HG03108 (cell line): ENCODE measurements around the gene BCAM.
"Not testable (repeated sequence)": the region's sequence is repeated elsewhere in the genome, so short reads cannot be mapped to it uniquely, and the experiment has no call there.

Source experiments
- ATAC-seq: cut with Tn5 transposase; IDR thresholded peaks from one replicate; pipeline ENCODE4 v1.9.1; 2021; ENCODE audit warnings: moderate library complexity; ENCODE audit not compliant: unreplicated experiment

The BCAM gene

GRCh38 chr19:44848036-44848811 is 39.3 kb downstream of the BCAM start:
- ATAC-seq: no peak

GRCh38 chr19:44848812-44849447 is 40.0 kb downstream of the BCAM start:
- no peak for ATAC-seq

GRCh38 chr19:44850641-44851109 is 41.8 kb downstream of the BCAM start:
- no peak for ATAC-seq

GRCh38 chr19:44851427-44851826 is 42.5 kb downstream of the BCAM start:
- no peak for ATAC-seq

GRCh38 chr19:44855606-44856005 is 46.7 kb downstream of the BCAM start:
- no peak for ATAC-seq

- no peak for ATAC-seq
Measured at GRCh38 chr19:44856421-44857083, 47.6 kb downstream of the BCAM start.

- no peak for ATAC-seq
Measured at GRCh38 chr19:44857837-44858236, 48.9 kb downstream of the BCAM start.

- not testable (repeated sequence) for ATAC-seq
Measured at GRCh38 chr19:44861576-44861975, 52.7 kb downstream of the BCAM start.

GRCh38 chr19:44863990-44864389 is 55.1 kb downstream of the BCAM start:
- ATAC-seq: no peak

GRCh38 chr19:44865196-44865767 is 56.4 kb downstream of the BCAM start:
- ATAC-seq: no peak

GRCh38 chr19:44866664-44867063 is 57.8 kb downstream of the BCAM start:
- ATAC-seq: no peak

GRCh38 chr19:44867578-44867977 is 58.7 kb downstream of the BCAM start:
- no peak for ATAC-seq

GRCh38 chr19:44869733-44870470 is 61.0 kb downstream of the BCAM start:
- ATAC-seq: no peak
